H1 (cell line): ENCODE results near the gene LTF.

Experiments
- CREB1 ChIP-seq: IDR thresholded peaks from 2 replicates; pipeline ENCODE4 v1.6.1; 2012; ENCODE audit warnings: inconsistent platforms
- CTCF ChIP-seq, 3 experiments: IDR thresholded peaks; 1 replicate in 2 of 3; 2 replicates in 1 of 3; pipeline versions ENCODE4 v1.5.1 to v1.6.1; 2011; ENCODE audit warnings: low read length in 3 of 3, mild to moderate bottlenecking in 3 of 3, inconsistent platforms in 2 of 3, low read depth in 1 of 3, moderate library complexity in 1 of 3; ENCODE audit not compliant: insufficient read depth in 1 of 3; ENCODE audit errors: control extremely low read depth in 1 of 3
- EGR1 ChIP-seq: IDR thresholded peaks from 2 replicates; pipeline ENCODE4 v1.6.1; 2011; ENCODE audit warnings: low read depth, low read length, borderline replicate concordance
- HDAC6 ChIP-seq: IDR thresholded peaks from one replicate; pipeline ENCODE4 v1.7.1; 2012; ENCODE audit warnings: low read depth, mild to moderate bottlenecking, inconsistent platforms, low read length, moderate library complexity
- POU5F1 ChIP-seq: IDR thresholded peaks from 2 replicates; pipeline ENCODE4 v1.6.1; 2011; ENCODE audit warnings: low read depth, mild to moderate bottlenecking, low read length, moderate library complexity
- SUZ12 ChIP-seq: fragments of 200-600 bp; sonication (generic); IDR thresholded peaks from 2 replicates; pipeline ENCODE4 v1.6.1; 2012; ENCODE audit warnings: mild to moderate bottlenecking, inconsistent platforms, low read length, moderate library complexity, mixed read lengths

- no peak for TF ChIP-seq CREB1
- no peak for TF ChIP-seq CTCF (IDR thresholded peaks at IDR 0.05; ENCODE audit: control extremely low read depth in 1 of 3, insufficient read depth in 1 of 3, low read depth in 1 of 3, low read length in 3 of 3)
- TF ChIP-seq POU5F1: no peak
- no peak for TF ChIP-seq SUZ12
- no peak for TF ChIP-seq EGR1
- TF ChIP-seq HDAC6: no peak
Observed at GRCh38 chr3:46448721-46449120, 16.0 kb downstream of the LTF start.
